ENCODE results near the gene TOPBP1.

GRCh38 chr3:133662278-133662651, 524 bp upstream of the TOPBP1 start:
- TF ChIP-seq, protein P1, sequence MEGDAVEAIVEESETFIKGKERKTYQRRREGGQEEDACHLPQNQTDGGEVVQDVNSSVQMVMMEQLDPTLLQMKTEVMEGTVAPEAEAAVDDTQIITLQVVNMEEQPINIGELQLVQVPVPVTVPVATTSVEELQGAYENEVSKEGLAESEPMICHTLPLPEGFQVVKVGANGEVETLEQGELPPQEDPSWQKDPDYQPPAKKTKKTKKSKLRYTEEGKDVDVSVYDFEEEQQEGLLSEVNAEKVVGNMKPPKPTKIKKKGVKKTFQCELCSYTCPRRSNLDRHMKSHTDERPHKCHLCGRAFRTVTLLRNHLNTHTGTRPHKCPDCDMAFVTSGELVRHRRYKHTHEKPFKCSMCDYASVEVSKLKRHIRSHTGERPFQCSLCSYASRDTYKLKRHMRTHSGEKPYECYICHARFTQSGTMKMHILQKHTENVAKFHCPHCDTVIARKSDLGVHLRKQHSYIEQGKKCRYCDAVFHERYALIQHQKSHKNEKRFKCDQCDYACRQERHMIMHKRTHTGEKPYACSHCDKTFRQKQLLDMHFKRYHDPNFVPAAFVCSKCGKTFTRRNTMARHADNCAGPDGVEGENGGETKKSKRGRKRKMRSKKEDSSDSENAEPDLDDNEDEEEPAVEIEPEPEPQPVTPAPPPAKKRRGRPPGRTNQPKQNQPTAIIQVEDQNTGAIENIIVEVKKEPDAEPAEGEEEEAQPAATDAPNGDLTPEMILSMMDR (IDR thresholded peaks at IDR 0.05; ENCODE audit: low read length): peak; percentile 27; the same call in 1 of the 2 replicates
- no peak for TF ChIP-seq EZH2 (IDR thresholded peaks at IDR 0.05; ENCODE audit: borderline replicate concordance, low read length)

All from OCI-LY1 (cell line).